Lower leg skin (tissue), 4 donors: ENCODE measurements around the gene CRISPLD2. TPM values are rescaled to one million over a fixed set of nuclear protein-coding genes. Genes with fewer than 3 reads are reported as not detected.

Experiments
- DNase-seq, 2 donors: peaks; one replicate each; pipeline ENCODE4 v3.0.0-alpha.2; 2019; ENCODE audit warnings: low spot score in 2 of 2
- H3K4me3 ChIP-seq: fragments of 200-600 bp; sonication (generic); 2 replicates; pipeline ENCODE4 v1.5.1; 2017; ENCODE audit warnings: mild to moderate bottlenecking, low read depth; ENCODE audit not compliant: poor library complexity, severe bottlenecking
- CTCF ChIP-seq, 3 donors: fragments of 450-650 bp; IDR thresholded peaks; one replicate each; pipeline ENCODE4 v1.5.1; 2016; ENCODE audit warnings: antibody characterized with exemption in 3 of 3, mild to moderate bottlenecking in 3 of 3, moderate library complexity in 2 of 3
- POLR2A ChIP-seq, 2 donors: fragments of 450-650 bp; IDR thresholded peaks; one replicate each; pipeline ENCODE4 v1.6.1; 2016 to 2017; ENCODE audit warnings: antibody characterized with exemption in 2 of 2, mild to moderate bottlenecking in 1 of 2, moderate library complexity in 1 of 2
- WGBS, 2 donors: methylation state at CpG; one replicate each; pipeline ENCODE4 v1.1.5; 2018; 5-methylcytosine and 5-hydroxymethylcytosine counted together
- intact Hi-C: fragments of 100-400 bp; cut with DNase I; formaldehyde crosslinking; loops from one replicate; pipeline ENCODE4 v1.15.0; 2023; ENCODE audit warnings: low total_unique reads
- total RNA-seq, 4 donors: library from RNA; depleted of rRNA; stranded (reverse); fragments of >200 nt; gene quantifications; one replicate each; pipeline ENCODE4 v1.1.0, GENCODE V29; 2016

Gene CRISPLD2
- total RNA-seq, 4 donors from 2014 or later, result 48.0 to 105 (median 69.5) TPM

- intact Hi-C loops, result no loop called here
- H3K4me3 ChIP-seq, result no peak overlapping the region
- DNase-seq, result no peak
- no peak for TF ChIP-seq CTCF (IDR thresholded peaks at IDR 0.05)
- no peak for TF ChIP-seq POLR2A (IDR thresholded peaks at IDR 0.05)
- 32 to 37% methylated on average over 9 of the region's 9 CpGs for WGBS, 2 donors
Observed at GRCh38 chr16:84883301-84883700, 63.5 kb downstream of the CRISPLD2 start.

- no peak for TF ChIP-seq CTCF (IDR thresholded peaks at IDR 0.05)
- TF ChIP-seq POLR2A (IDR thresholded peaks at IDR 0.05), result no peak
- intact Hi-C loops, result no loop called here
- DNase-seq, result no peak
- H3K4me3 ChIP-seq, result no peak overlapping the region
- WGBS, 2 donors, result 62 to 64% methylated on average over 6 of the region's 6 CpGs
Observed at GRCh38 chr16:84884246-84884595, 64.4 kb downstream of the CRISPLD2 start.

GRCh38 chr16:84884596-84885341 is 65.0 kb downstream of the CRISPLD2 start:
- intact Hi-C loops, result no loop called here
- no peak for DNase-seq
- 40 to 44% methylated on average over 25 of the region's 25 CpGs for WGBS, 2 donors
- no peak overlapping the region for H3K4me3 ChIP-seq
- no peak for TF ChIP-seq POLR2A (IDR thresholded peaks at IDR 0.05)

- intact Hi-C loops, result no loop called here
- no peak overlapping the region for H3K4me3 ChIP-seq
- 49 to 61% methylated on average over 9 of the region's 9 CpGs for WGBS, 2 donors
- TF ChIP-seq POLR2A (IDR thresholded peaks at IDR 0.05), result no peak
- TF ChIP-seq CTCF (IDR thresholded peaks at IDR 0.05), result no peak
- no peak for DNase-seq
Observed at GRCh38 chr16:84885342-84885910, 65.6 kb downstream of the CRISPLD2 start.

- TF ChIP-seq POLR2A (IDR thresholded peaks at IDR 0.05) (no peak), CTCF (IDR thresholded peaks at IDR 0.05) (no peak)
- intact Hi-C loops, result no loop called here
- no peak overlapping the region for H3K4me3 ChIP-seq
- DNase-seq, result no peak
- WGBS, 2 donors, result 92 to 96% methylated on average over 11 of the region's 11 CpGs
Observed at GRCh38 chr16:84886497-84887090, 66.8 kb downstream of the CRISPLD2 start.

GRCh38 chr16:84887207-84887606 is 67.4 kb downstream of the CRISPLD2 start:
- WGBS, 2 donors, result 93 to 94% methylated on average over 15 of the region's 15 CpGs
- H3K4me3 ChIP-seq, result no peak overlapping the region
- intact Hi-C loops, result no loop called here
- no peak for TF ChIP-seq POLR2A (IDR thresholded peaks at IDR 0.05)
- no peak for TF ChIP-seq CTCF (IDR thresholded peaks at IDR 0.05)
- DNase-seq, result no peak
